Liver (tissue), 9 donors: Measurements from ENCODE around the gene APP. TPM values are rescaled to one million over a fixed set of nuclear protein-coding genes. Genes with fewer than 3 reads are reported as not detected.
A peak's percentile ranks its signal among the peaks of the same experiment; 100 is the strongest.

Experiments
- DNase-seq: peaks from one replicate; pipeline ENCODE4 v3.0.0-alpha.2; 2017; ENCODE audit warnings: low spot score
- H3K27ac ChIP-seq, 2 donors: one replicate each; pipeline ENCODE4 v1.7.0; 2013; ENCODE audit warnings: inconsistent platforms in 2 of 2, low read length in 2 of 2, control low read depth in 1 of 2, low read depth in 1 of 2, mild to moderate bottlenecking in 1 of 2
- H3K27me3 ChIP-seq, 4 donors: one replicate each; pipeline versions ENCODE4 v1.6.1 to v1.7.0; 2013; ENCODE audit warnings: low read length in 3 of 4, inconsistent platforms in 1 of 4, mild to moderate bottlenecking in 1 of 4, moderate library complexity in 1 of 4; ENCODE audit not compliant: control insufficient read depth in 4 of 4, insufficient read depth in 4 of 4
- H3K36me3 ChIP-seq, 4 donors: one replicate each; pipeline versions ENCODE4 v1.6.1 to v1.7.0; 2013; ENCODE audit warnings: low read length in 3 of 4, mild to moderate bottlenecking in 3 of 4, low read depth in 1 of 4, moderate library complexity in 1 of 4; ENCODE audit not compliant: control insufficient read depth in 4 of 4, insufficient read depth in 3 of 4
- H3K4me1 ChIP-seq, 4 donors: one replicate each; pipeline versions ENCODE4 v1.6.1 to v1.7.0; 2013; ENCODE audit warnings: low read length in 3 of 4, mild to moderate bottlenecking in 3 of 4, moderate library complexity in 1 of 4; ENCODE audit not compliant: control insufficient read depth in 4 of 4, insufficient read depth in 4 of 4
- H3K4me3 ChIP-seq, 3 donors: one replicate each; pipeline versions ENCODE4 v1.6.1 to v1.7.0; 2013; ENCODE audit warnings: low read length in 3 of 3, control low read depth in 1 of 3, low read depth in 1 of 3, mild to moderate bottlenecking in 1 of 3
- H3K9ac ChIP-seq, 2 donors: one replicate each; pipeline ENCODE4 v1.7.0; 2013; ENCODE audit warnings: low read length in 2 of 2, mild to moderate bottlenecking in 2 of 2, moderate library complexity in 2 of 2, control low read depth in 1 of 2, low read depth in 1 of 2
- H3K9me3 ChIP-seq, 4 donors: one replicate each; pipeline versions ENCODE4 v1.6.1 to v1.7.0; 2013; ENCODE audit warnings: low read length in 3 of 4; ENCODE audit not compliant: control insufficient read depth in 4 of 4
- EGR1 ChIP-seq, 2 donors: IDR thresholded peaks; 2 replicates each; pipeline ENCODE4 v1.6.1; 2016 to 2018; ENCODE audit warnings: antibody characterized with exemption in 2 of 2, low read depth in 2 of 2
- FOXA1 ChIP-seq: IDR thresholded peaks from 2 replicates; pipeline ENCODE4 v1.6.1; 2016; ENCODE audit warnings: antibody characterized with exemption
- FOXA2 ChIP-seq: IDR thresholded peaks from 2 replicates; pipeline ENCODE4 v1.6.1; 2016; ENCODE audit warnings: antibody characterized with exemption
- GABPA ChIP-seq, 2 donors: IDR thresholded peaks in 1 of 2; conservative IDR thresholded peaks in 1 of 2; 2 replicates each; pipeline ENCODE4 v1.6.1; 2016; ENCODE audit warnings: antibody characterized with exemption in 2 of 2, mild to moderate bottlenecking in 1 of 2, moderate library complexity in 1 of 2
- HNF4A ChIP-seq, 2 donors: conservative IDR thresholded peaks; 2 replicates each; pipeline ENCODE4 v1.6.1; 2016; ENCODE audit warnings: antibody characterized with exemption in 2 of 2, mild to moderate bottlenecking in 2 of 2
- JUND ChIP-seq, 2 donors: IDR thresholded peaks; 2 replicates each; pipeline ENCODE4 v1.6.1; 2016; ENCODE audit warnings: antibody characterized with exemption in 2 of 2
- NR2F2 ChIP-seq: IDR thresholded peaks from 2 replicates; pipeline ENCODE4 v1.6.1; 2016; ENCODE audit warnings: antibody characterized with exemption
- RAD21 ChIP-seq, 2 donors: IDR thresholded peaks; 2 replicates each; pipeline ENCODE4 v1.6.1; 2016; ENCODE audit warnings: antibody characterized with exemption in 2 of 2, mild to moderate bottlenecking in 2 of 2
- RXRA ChIP-seq, 2 donors: IDR thresholded peaks; 2 replicates each; pipeline ENCODE4 v1.6.1; 2017 to 2018; ENCODE audit warnings: antibody characterized with exemption in 2 of 2, mild to moderate bottlenecking in 1 of 2
- SP1 ChIP-seq: IDR thresholded peaks from 2 replicates; pipeline ENCODE4 v1.6.1; 2018; ENCODE audit warnings: antibody characterized with exemption, mild to moderate bottlenecking
- TAF1 ChIP-seq: conservative IDR thresholded peaks from 2 replicates; pipeline ENCODE4 v1.6.1; 2016; ENCODE audit warnings: antibody characterized with exemption, mild to moderate bottlenecking
- YY1 ChIP-seq: IDR thresholded peaks from 2 replicates; pipeline ENCODE4 v1.6.1; 2016; ENCODE audit warnings: antibody characterized with exemption, mild to moderate bottlenecking
- WGBS: extraction: QIAGEN DNeasy Blood & Tissue Kit; methylation state at CpG from one replicate; pipeline ENCODE4 v1.1.7; 2013; 5-methylcytosine and 5-hydroxymethylcytosine counted together
- polyA plus RNA-seq, 2 donors: library from polyadenylated mRNA; stranded (reverse) in 1 of 2; unstranded in 1 of 2; fragments of 200-250 nt in 1 of 2; fragments of >200 nt in 1 of 2; fragmentation: Nextera tagmentation in 1 of 2; extraction: Ambion mirVana in 1 of 2; gene quantifications; one replicate each; pipeline versions ENCODE4 v1.2.1 to v1.2.3, GENCODE V29; 2013 to 2015
- total RNA-seq, 2 donors: library from RNA; depleted of rRNA; stranded (reverse); fragments of >200 nt; gene quantifications; one replicate each; pipeline ENCODE4 v1.2.3, GENCODE V29; 2014
- TF ChIP-seq, protein P1 (sequence below): IDR thresholded peaks from 2 replicates; pipeline ENCODE4 v1.6.1; 2016; ENCODE audit warnings: antibody characterized with exemption
- TF ChIP-seq, protein P2 (sequence below): IDR thresholded peaks from 2 replicates; pipeline ENCODE4 v1.6.1; 2016; ENCODE audit warnings: antibody characterized with exemption
- TF ChIP-seq, protein P3 (sequence below): IDR thresholded peaks from 2 replicates; pipeline ENCODE4 v1.6.1; 2016; ENCODE audit warnings: antibody characterized with exemption
- TF ChIP-seq, protein P4 (sequence below): fragments of 150-350 bp; IDR thresholded peaks from 2 replicates; pipeline ENCODE4 v1.5.1; 2017; ENCODE audit warnings: improper control_type of control experiment, low read depth, low read length; ENCODE audit not compliant: missing input control
- donor health status: healthy.
- donor health status: healthy.
- donor health status: healthy.
- donor health status: healthy.
- donor health status: healthy.

The APP gene
- total and polyA plus RNA-seq, 4 donors = 24.9 to 201 (median 111) TPM

DNA sequence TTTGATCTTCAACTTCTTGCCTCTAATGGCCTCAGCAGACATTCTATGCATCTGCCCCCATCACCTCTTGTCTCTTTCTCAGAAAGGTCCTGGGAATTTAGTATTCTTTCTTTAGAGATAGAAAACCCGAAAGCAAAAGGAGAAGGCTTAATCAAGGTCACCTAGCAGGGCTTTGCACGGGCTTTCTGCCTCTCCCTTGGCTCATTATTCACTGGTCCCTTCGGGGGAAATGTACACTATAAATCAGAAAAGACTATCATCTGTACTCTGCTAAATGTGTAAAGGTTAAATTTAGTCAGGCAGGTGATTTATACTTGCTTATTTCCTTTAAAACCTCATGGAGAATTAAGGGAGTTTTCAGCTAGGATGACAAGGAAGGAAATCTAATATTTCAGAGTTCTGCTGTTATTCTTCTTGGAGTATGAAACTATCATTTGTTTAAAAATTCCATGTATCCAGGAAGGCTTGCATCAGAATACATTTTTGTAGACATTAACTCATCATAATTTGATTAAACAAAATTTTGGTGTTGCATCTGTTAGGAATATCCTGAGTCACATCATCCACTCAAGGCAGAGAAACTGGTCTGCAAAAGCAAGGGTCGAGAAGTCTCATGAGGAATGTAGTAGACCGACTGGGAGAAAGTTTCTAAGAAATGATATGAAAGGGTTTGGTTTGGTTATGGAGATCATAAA is 311.2 kb downstream of the APP start (continued):
- TF ChIP-seq, protein P1, sequence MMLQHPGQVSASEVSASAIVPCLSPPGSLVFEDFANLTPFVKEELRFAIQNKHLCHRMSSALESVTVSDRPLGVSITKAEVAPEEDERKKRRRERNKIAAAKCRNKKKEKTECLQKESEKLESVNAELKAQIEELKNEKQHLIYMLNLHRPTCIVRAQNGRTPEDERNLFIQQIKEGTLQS = no peak

DNA sequence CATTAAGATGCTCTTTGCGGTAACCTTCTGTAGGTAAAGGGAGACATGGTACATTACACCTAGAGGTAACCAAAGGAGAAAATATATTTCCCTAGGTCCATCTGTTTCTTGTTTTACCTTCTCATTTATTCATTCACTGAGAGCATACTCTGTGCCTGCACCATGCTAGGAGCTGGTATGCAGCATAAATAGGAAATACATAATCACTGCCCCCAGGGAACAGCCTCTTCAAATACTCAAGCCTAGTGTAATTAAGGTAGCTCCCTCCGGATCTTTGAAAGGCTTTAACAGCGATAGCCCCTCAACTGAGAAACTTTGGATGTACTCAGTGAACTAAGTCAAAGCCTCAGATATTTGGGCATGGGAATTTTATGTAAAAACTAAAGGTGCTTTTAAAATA is 312.2 kb downstream of the APP start:
- Histone ChIP-seq H3K9me3 (no peaks in the 10 kb centered on the region), H3K9ac (no peak overlapping the region), H3K27ac (no peak overlapping the region), H3K27me3 (no peaks in the 10 kb centered on the region), H3K4me3 (no peak overlapping the region), H3K4me1 (peaks cover 2 to 23% (median 10%) of the 10 kb centered on the region in 4 donors), H3K36me3 (no peaks in the 10 kb centered on the region)
- DNase-seq = no peak
- 97% methylated on average over 3 of the region's 3 CpGs for WGBS
- no peak for TF ChIP-seq TAF1
- TF ChIP-seq, protein P1 = no peak
- no peak for TF ChIP-seq FOXA1
- TF ChIP-seq, protein P2, sequence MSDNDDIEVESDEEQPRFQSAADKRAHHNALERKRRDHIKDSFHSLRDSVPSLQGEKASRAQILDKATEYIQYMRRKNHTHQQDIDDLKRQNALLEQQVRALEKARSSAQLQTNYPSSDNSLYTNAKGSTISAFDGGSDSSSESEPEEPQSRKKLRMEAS = no peak

DNA sequence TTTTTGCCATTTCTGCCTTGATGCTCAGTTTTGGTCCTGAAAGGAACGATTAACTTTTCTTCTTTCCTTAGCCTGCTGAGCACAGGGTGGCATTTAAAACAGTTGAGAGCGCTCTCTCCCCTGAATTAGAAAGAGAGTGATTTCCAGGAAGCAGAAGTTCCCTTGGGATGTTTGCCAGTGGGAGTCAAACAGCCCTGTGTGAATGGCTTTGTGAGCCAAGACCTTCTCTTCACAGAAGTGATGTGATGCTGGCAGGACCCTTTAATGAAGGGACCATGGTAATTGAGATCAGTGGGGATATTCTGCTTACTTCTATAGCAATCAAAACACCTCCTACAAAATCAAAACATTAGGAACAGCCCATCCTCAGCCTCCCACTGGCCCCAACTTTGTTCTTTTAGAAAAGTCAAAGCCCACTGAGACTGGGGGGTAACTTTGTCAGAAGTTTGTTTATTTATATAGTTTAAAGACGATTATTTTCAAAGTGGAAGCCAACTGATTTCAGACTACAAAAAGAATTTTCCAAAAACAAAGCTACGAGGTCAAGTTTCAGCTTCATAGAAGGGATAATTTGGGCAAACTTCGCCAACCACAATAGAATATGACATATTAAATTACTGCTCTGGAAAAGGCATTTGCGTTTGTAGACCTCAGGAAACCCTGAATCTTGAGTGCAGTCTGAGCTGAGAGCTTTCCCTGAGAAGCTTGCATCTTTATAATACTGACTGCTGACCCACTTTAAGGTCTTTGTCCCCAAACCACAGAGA is 313.1 kb downstream of the APP start:
- H3K9me3 ChIP-seq = no peaks in the 10 kb centered on the region
- no peaks in the 10 kb centered on the region for H3K36me3 ChIP-seq
- no peak overlapping the region for H3K4me3 ChIP-seq
- no peak for TF ChIP-seq JUND (IDR thresholded peaks at IDR 0.05)
- no peak for TF ChIP-seq EGR1 (IDR thresholded peaks at IDR 0.05; ENCODE audit: low read depth in 2 of 2)
- TF ChIP-seq NR2F2 = no peak
- TF ChIP-seq TAF1 = no peak
- TF ChIP-seq RAD21 (IDR thresholded peaks at IDR 0.05) = peak in 1 of 2 donors; percentile 60
- no peak for TF ChIP-seq YY1
- no peak for DNase-seq
- no peak overlapping the region for H3K9ac ChIP-seq
- 59% methylated on average over 6 of the region's 6 CpGs for WGBS
- peaks cover 2 to 16% (median 5%) of the 10 kb centered on the region in 4 donors for H3K4me1 ChIP-seq
- H3K27ac ChIP-seq = no peak overlapping the region
- no peaks in the 10 kb centered on the region for H3K27me3 ChIP-seq

DNA sequence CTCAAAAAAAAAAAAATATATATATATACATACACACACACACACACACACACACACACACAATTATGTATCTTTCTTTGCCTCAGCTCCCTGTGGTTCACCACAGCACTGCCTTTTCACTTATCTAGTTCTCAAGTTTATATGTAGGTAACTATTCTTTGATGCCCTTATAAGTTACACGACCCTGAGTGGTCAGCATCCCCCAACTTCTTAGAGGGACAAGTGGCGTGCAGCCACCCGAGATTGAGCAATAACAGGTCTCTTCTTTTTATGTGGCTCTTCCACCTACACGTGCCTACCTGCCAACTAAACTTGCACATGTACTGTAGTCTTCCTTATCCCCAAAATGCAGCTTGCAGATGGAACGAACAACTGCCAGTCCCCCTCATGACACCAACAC is 315.0 kb downstream of the APP start:
- DNase-seq = no peak
- no peaks in the 10 kb centered on the region for H3K36me3 ChIP-seq
- WGBS = 79% methylated on average over 5 of the region's 5 CpGs
- H3K27me3 ChIP-seq = no peaks in the 10 kb centered on the region
- no peak overlapping the region for H3K4me3 ChIP-seq
- no peaks in the 10 kb centered on the region for H3K9me3 ChIP-seq
- no peak overlapping the region for H3K27ac ChIP-seq
- peaks cover 0 to 11% (median 3%) of the 10 kb centered on the region in 4 donors for H3K4me1 ChIP-seq
- H3K9ac ChIP-seq = no peak overlapping the region
- no peak for TF ChIP-seq HNF4A (conservative IDR thresholded peaks at IDR 0.05)
- TF ChIP-seq, protein P3, sequence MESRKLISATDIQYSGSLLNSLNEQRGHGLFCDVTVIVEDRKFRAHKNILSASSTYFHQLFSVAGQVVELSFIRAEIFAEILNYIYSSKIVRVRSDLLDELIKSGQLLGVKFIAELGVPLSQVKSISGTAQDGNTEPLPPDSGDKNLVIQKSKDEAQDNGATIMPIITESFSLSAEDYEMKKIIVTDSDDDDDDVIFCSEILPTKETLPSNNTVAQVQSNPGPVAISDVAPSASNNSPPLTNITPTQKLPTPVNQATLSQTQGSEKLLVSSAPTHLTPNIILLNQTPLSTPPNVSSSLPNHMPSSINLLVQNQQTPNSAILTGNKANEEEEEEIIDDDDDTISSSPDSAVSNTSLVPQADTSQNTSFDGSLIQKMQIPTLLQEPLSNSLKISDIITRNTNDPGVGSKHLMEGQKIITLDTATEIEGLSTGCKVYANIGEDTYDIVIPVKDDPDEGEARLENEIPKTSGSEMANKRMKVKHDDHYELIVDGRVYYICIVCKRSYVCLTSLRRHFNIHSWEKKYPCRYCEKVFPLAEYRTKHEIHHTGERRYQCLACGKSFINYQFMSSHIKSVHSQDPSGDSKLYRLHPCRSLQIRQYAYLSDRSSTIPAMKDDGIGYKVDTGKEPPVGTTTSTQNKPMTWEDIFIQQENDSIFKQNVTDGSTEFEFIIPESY = no peak
- TF ChIP-seq NR2F2 = no peak
- TF ChIP-seq, protein P2 = no peak
- TF ChIP-seq, protein P4, sequence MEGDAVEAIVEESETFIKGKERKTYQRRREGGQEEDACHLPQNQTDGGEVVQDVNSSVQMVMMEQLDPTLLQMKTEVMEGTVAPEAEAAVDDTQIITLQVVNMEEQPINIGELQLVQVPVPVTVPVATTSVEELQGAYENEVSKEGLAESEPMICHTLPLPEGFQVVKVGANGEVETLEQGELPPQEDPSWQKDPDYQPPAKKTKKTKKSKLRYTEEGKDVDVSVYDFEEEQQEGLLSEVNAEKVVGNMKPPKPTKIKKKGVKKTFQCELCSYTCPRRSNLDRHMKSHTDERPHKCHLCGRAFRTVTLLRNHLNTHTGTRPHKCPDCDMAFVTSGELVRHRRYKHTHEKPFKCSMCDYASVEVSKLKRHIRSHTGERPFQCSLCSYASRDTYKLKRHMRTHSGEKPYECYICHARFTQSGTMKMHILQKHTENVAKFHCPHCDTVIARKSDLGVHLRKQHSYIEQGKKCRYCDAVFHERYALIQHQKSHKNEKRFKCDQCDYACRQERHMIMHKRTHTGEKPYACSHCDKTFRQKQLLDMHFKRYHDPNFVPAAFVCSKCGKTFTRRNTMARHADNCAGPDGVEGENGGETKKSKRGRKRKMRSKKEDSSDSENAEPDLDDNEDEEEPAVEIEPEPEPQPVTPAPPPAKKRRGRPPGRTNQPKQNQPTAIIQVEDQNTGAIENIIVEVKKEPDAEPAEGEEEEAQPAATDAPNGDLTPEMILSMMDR = no peak
- TF ChIP-seq RAD21 (IDR thresholded peaks at IDR 0.05) = no peak
- no peak for TF ChIP-seq RXRA (IDR thresholded peaks at IDR 0.05)
- TF ChIP-seq, protein P1 = no peak
- no peak for TF ChIP-seq FOXA2
- TF ChIP-seq EGR1 (IDR thresholded peaks at IDR 0.05; ENCODE audit: low read depth in 2 of 2) = no peak
- no peak for TF ChIP-seq TAF1
- TF ChIP-seq FOXA1 = no peak
- TF ChIP-seq SP1 = no peak
- TF ChIP-seq YY1 = no peak
- no peak for TF ChIP-seq JUND (IDR thresholded peaks at IDR 0.05)
- TF ChIP-seq GABPA (IDR thresholded peaks at IDR 0.05 in 1 of 2, conservative IDR thresholded peaks at IDR 0.05 in 1 of 2) = no peak
